Stomach (tissue), 4 donors: ENCODE results near the gene EFHC2.

Source experiments
- CTCF ChIP-seq, 7 experiments: fragments of 450-650 bp in 4 of 7; fragments of 200-600 bp in 3 of 7; sonication (generic) in 3 of 7; IDR thresholded peaks; one replicate each; pipeline ENCODE4 v1.5.1; 2016 to 2019; ENCODE audit warnings: antibody characterized with exemption in 7 of 7, control low read depth in 2 of 7, mild to moderate bottlenecking in 1 of 7
- EP300 ChIP-seq: sonication (generic); formaldehyde crosslinking; IDR thresholded peaks from one replicate; pipeline ENCODE4 v1.6.1; 2017; ENCODE audit warnings: antibody characterized with exemption
- POLR2A ChIP-seq, 4 donors: fragments of 450-650 bp; IDR thresholded peaks; one replicate each; pipeline ENCODE4 v1.6.1; 2016; ENCODE audit warnings: antibody characterized with exemption in 4 of 4, control low read depth in 2 of 4, mild to moderate bottlenecking in 1 of 4, moderate library complexity in 1 of 4

- TF ChIP-seq CTCF (IDR thresholded peaks at IDR 0.05) (no peak), POLR2A (IDR thresholded peaks at IDR 0.05) (no peak), EP300 (no peak)
Observed at GRCh38 chrX:44343412-44344141, at the start of gene EFHC2.
